Activated B cell treated with CpG ODN at 0.5 μM for 24 hours (primary cell): Measurements from ENCODE around the gene RPS6KA5. TPM values are rescaled to one million over a fixed set of nuclear protein-coding genes. Genes with fewer than 3 reads are reported as not detected.
"Not testable (repeated sequence)": the region's sequence is repeated elsewhere in the genome, so short reads cannot be mapped to it uniquely, and the experiment has no call there.

Experiments used
- ATAC-seq: fragments of 200-7000 bp; cut with Tn5 transposase; one replicate; pipeline ENCODE4 v1.10.0; 2021; ENCODE audit warnings: low read depth, mild to moderate bottlenecking, moderate library complexity
- CTCF ChIA-PET: fragments of 350-600 bp; sonication (Branson Sonifier 250); formaldehyde crosslinking; loops from one replicate; lab custom pipeline; 2021; ENCODE audit warnings: antibody characterized with exemption; lab: Charles Lee
- POLR2A ChIA-PET: fragments of 350-600 bp; sonication (Branson Sonifier 250); formaldehyde crosslinking; loops from one replicate; lab custom pipeline; 2021; ENCODE audit warnings: antibody characterized with exemption; lab: Charles Lee
- DNase-seq: peaks from one replicate; pipeline ENCODE4 v3.0.0; 2022
- H3K27ac Mint-ChIP-seq: one replicate; pipeline ENCODE4 v1.8.0; 2020; ENCODE audit warnings: mixed read lengths
- H3K27me3 Mint-ChIP-seq: one replicate; pipeline ENCODE4 v1.8.0; 2021; ENCODE audit warnings: mixed read lengths
- H3K36me3 Mint-ChIP-seq: one replicate; pipeline ENCODE4 v1.8.0; 2021; ENCODE audit warnings: low read depth, mixed read lengths
- H3K4me1 Mint-ChIP-seq: one replicate; pipeline ENCODE4 v1.8.0; 2021; ENCODE audit warnings: mixed read lengths
- H3K4me3 Mint-ChIP-seq: one replicate; pipeline ENCODE4 v1.8.0; 2020; ENCODE audit warnings: mild to moderate bottlenecking, mixed read lengths
- H3K9me3 Mint-ChIP-seq: one replicate; pipeline ENCODE4 v1.8.0; 2020; ENCODE audit warnings: mixed read lengths
- intact Hi-C: fragments of 100-400 bp; cut with micrococcal nuclease; formaldehyde crosslinking; loops from one replicate; pipeline ENCODE4 v1.15.1; 2024
- total RNA-seq: library from RNA; stranded (reverse); gene quantifications from 2 replicates; pipeline ENCODE4 v1.2.3, GENCODE V29; 2022
- TF ChIP-seq, protein P1 (sequence below): fragments of 200-600 bp; IDR thresholded peaks from one replicate; pipeline ENCODE4 v1.8.0; 2022; ENCODE audit warnings: antibody characterized with exemption, mild to moderate bottlenecking

Gene RPS6KA5
- total RNA-seq, 1 donor from 2014 or later: 16.3 TPM

DNA sequence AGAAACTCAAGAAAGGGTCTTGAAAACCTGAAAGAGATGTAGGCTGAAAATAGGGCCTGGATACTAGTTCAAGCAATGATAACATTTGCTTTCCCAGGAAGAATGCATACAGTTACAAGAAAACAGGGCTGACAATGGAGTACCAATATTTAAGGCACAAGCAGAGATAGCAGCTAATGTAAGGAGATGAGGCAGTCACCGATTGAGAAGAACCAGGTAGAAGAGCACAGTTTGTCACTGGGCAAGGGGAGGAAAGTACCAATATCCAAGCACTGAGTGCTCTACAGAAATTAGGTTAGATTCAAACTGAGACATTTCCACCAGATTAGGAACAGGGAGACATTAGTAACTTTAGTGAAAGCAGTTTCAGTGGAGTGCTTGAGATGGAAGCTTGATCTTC is 19.9 kb downstream of the RPS6KA5 start:
- Mint-ChIP-seq H3K4me1 (peaks cover 45% of the 10 kb centered on the region), H3K9me3 (no peaks in the 10 kb centered on the region), H3K27me3 (no peaks in the 10 kb centered on the region), H3K4me3 (no peak overlapping the region), H3K27ac (no peak overlapping the region), H3K36me3 (peaks cover 3% of the 10 kb centered on the region)
- no peak for ATAC-seq
- POLR2A ChIA-PET: no interaction called here
- intact Hi-C loops: loop anchor here (2.0 kb wide), 1 partner anchor 14 kb away; no protein-coding TSS in a partner anchor
- CTCF ChIA-PET: no interaction called here
- DNase-seq: no peak
- TF ChIP-seq, protein P1, sequence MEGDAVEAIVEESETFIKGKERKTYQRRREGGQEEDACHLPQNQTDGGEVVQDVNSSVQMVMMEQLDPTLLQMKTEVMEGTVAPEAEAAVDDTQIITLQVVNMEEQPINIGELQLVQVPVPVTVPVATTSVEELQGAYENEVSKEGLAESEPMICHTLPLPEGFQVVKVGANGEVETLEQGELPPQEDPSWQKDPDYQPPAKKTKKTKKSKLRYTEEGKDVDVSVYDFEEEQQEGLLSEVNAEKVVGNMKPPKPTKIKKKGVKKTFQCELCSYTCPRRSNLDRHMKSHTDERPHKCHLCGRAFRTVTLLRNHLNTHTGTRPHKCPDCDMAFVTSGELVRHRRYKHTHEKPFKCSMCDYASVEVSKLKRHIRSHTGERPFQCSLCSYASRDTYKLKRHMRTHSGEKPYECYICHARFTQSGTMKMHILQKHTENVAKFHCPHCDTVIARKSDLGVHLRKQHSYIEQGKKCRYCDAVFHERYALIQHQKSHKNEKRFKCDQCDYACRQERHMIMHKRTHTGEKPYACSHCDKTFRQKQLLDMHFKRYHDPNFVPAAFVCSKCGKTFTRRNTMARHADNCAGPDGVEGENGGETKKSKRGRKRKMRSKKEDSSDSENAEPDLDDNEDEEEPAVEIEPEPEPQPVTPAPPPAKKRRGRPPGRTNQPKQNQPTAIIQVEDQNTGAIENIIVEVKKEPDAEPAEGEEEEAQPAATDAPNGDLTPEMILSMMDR: no peak

GRCh38 chr14:91038439-91038838 is 22.0 kb downstream of the RPS6KA5 start:
- CTCF ChIA-PET: no interaction called here
- DNase-seq (no peak), ATAC-seq (no peak)
- Mint-ChIP-seq H3K27ac (no peak overlapping the region), H3K4me1 (peaks cover 50% of the 10 kb centered on the region), H3K9me3 (no peaks in the 10 kb centered on the region), H3K4me3 (no peak overlapping the region), H3K27me3 (no peaks in the 10 kb centered on the region), H3K36me3 (peaks cover 4% of the 10 kb centered on the region)
- POLR2A ChIA-PET: interaction anchor here (0.7 to 1.1 kb wide), 2 partner anchors 15 to 22 kb away, joined by 4 read pairs; partner anchors contain the start of gene RPS6KA5
- TF ChIP-seq, protein P1: no peak
- intact Hi-C loops: no loop called here

GRCh38 chr14:91036741-91037469 is 23.5 kb downstream of the RPS6KA5 start:
- DNase-seq (no peak), ATAC-seq (no peak)
- no peaks in the 10 kb centered on the region for H3K27me3 Mint-ChIP-seq
- H3K4me1 Mint-ChIP-seq: peaks cover 47% of the 10 kb centered on the region
- TF ChIP-seq, protein P1: no peak
- intact Hi-C loops: no loop called here
- H3K4me3 Mint-ChIP-seq: no peak overlapping the region
- H3K36me3 Mint-ChIP-seq: peaks cover 4% of the 10 kb centered on the region
- H3K9me3 Mint-ChIP-seq: no peaks in the 10 kb centered on the region
- POLR2A ChIA-PET: interaction anchor here (1.5 kb wide), 1 partner anchor 27 kb away, joined by 9 read pairs; no protein-coding TSS in a partner anchor
- CTCF ChIA-PET: interaction anchor here (0.8 kb wide), 1 partner anchor 110 kb away, joined by 3 read pairs; no protein-coding TSS in a partner anchor
- H3K27ac Mint-ChIP-seq: peak overlapping the region; percentile 57

DNA sequence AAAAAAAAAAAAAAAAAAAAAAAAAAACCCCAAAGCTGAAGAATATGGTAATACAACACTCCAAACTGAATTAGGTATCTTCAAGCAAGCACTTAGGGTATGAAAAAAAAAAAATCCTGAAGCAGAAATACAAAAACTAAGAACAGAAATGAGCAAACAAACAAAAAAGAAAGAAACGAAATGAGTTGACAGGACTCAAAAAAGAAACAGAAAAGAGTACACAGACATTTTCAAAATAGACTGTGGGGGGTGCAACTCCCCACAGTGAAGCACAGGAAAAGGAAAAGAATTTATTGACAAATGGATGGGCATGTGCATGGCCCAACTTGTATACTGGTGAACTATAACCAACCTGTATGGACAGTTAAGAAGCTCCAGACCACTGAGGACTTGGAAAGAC is 24.6 kb downstream of the RPS6KA5 start:
- POLR2A ChIA-PET: interaction anchor here (1.0 to 1.5 kb wide), 5 partner anchors 13 to 128 kb away, joined by 3 to 9 read pairs (median 5); partner anchors contain the start of genes DGLUCY and RPS6KA5

GRCh38 chr14:91034379-91034778 is 26.1 kb downstream of the RPS6KA5 start:
- H3K9me3 Mint-ChIP-seq, intact Hi-C loops: not testable (repeated sequence)
- CTCF ChIA-PET: interaction anchor here (1.2 kb wide), 1 partner anchor 139 kb away, joined by 3 read pairs; no protein-coding TSS in a partner anchor

More for the DNA sequence above, 24.6 kb downstream of the RPS6KA5 start:
- ATAC-seq (no peak), DNase-seq (no peak)
- Mint-ChIP-seq H3K9me3 (no peaks in the 10 kb centered on the region), H3K4me3 (no peak overlapping the region), H3K4me1 (peaks cover 47% of the 10 kb centered on the region), H3K36me3 (peaks cover 4% of the 10 kb centered on the region), H3K27me3 (no peaks in the 10 kb centered on the region), H3K27ac (peak overlapping the region; percentile 57)
- intact Hi-C loops: no loop called here
- TF ChIP-seq, protein P1: no peak
- CTCF ChIA-PET: interaction anchor here (0.8 kb wide), 1 partner anchor 111 kb away, joined by 3 read pairs; no protein-coding TSS in a partner anchor

More at GRCh38 chr14:91034379-91034778, 26.1 kb downstream of the RPS6KA5 start:
- POLR2A ChIA-PET, H3K36me3 Mint-ChIP-seq, ATAC-seq, DNase-seq, H3K27ac Mint-ChIP-seq, H3K4me3 Mint-ChIP-seq, H3K27me3 Mint-ChIP-seq: not testable (repeated sequence)
- H3K4me1 Mint-ChIP-seq: peaks cover 55% of the 10 kb centered on the region
